GM23248 (cell line): Measurements from ENCODE around the gene BRI3BP.

ENCODE experiments used
- EZH2 ChIP-seq: fragments of 200-600 bp; sonication (generic); IDR thresholded peaks from 2 replicates; pipeline ENCODE4 v1.6.1; 2018; ENCODE audit warnings: antibody characterized with exemption, mild to moderate bottlenecking; ENCODE audit not compliant: insufficient read depth, poor library complexity, severe bottlenecking
- EZH2phosphoT487 ChIP-seq: fragments of 200-600 bp; sonication (generic); IDR thresholded peaks from 2 replicates; pipeline ENCODE4 v1.6.1; 2018; ENCODE audit warnings: antibody characterized with exemption, moderate library complexity, mild to moderate bottlenecking, low read depth; ENCODE audit not compliant: insufficient read depth

DNA sequence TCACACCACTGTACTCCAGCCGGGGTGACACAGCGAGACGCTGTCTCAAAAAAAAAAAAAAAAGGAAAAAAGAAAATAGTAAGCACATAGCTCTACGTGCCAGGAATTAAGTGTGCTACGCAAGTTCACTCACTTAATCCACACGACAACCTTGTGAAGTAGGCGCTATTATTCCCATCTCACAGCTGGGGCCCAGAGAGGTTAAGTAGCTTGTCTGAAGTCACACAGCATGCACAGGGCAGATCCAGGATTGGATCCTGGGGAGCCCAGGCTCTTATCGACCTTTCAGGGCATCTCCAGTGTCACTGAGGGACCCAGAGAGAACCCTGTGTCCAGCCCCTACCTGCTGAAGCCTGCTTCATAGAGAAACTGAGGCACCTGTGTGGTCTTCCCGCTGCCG, 16.4 kb upstream of the BRI3BP start:
- TF ChIP-seq EZH2 (no peak), EZH2phosphoT487 (no peak)
